Measurements from ENCODE around the gene CEBPG.

- TF ChIP-seq, protein P1, sequence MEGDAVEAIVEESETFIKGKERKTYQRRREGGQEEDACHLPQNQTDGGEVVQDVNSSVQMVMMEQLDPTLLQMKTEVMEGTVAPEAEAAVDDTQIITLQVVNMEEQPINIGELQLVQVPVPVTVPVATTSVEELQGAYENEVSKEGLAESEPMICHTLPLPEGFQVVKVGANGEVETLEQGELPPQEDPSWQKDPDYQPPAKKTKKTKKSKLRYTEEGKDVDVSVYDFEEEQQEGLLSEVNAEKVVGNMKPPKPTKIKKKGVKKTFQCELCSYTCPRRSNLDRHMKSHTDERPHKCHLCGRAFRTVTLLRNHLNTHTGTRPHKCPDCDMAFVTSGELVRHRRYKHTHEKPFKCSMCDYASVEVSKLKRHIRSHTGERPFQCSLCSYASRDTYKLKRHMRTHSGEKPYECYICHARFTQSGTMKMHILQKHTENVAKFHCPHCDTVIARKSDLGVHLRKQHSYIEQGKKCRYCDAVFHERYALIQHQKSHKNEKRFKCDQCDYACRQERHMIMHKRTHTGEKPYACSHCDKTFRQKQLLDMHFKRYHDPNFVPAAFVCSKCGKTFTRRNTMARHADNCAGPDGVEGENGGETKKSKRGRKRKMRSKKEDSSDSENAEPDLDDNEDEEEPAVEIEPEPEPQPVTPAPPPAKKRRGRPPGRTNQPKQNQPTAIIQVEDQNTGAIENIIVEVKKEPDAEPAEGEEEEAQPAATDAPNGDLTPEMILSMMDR (IDR thresholded peaks at IDR 0.05; ENCODE audit: low read length) = no peak
- TF ChIP-seq EZH2 (optimal IDR thresholded peaks at IDR 0.05; ENCODE audit: low read depth, low read length) = no peak
- TF ChIP-seq EZH2phosphoT487 (IDR thresholded peaks at IDR 0.05; ENCODE audit: low read length) = no peak
Observed at GRCh38 chr19:33418461-33418860, 45.0 kb downstream of the CEBPG start.

All from MM.1S (cell line).